K562 (cell line): ENCODE measurements around the gene ADORA2A. TPM values are rescaled to one million over a fixed set of nuclear protein-coding genes. Genes with fewer than 3 reads are reported as not detected.

ENCODE experiments used
- ATAC-seq: fragments of 200-7000 bp; cut with Tn5 transposase; 3 replicates; pipeline ENCODE4 v1.9.1; 2020; ENCODE audit warnings: moderate library complexity
- BruUV-seq: library from RNA; stranded (reverse); fragments of 400-500 nt; replicated peaks from 2 replicates; lab custom pipeline; 2021; lab: Mats Ljungman, UMichigan
- CTCF ChIA-PET: fragments of 300-600 bp; formaldehyde crosslinking; extraction: SDS; loops from one replicate; lab custom pipeline; 2021; ENCODE audit warnings: low intra/inter-chr PET ratio; lab: Yijun Ruan, JAX
- POLR2A ChIA-PET: fragments of 300-600, 350-650 bp; sonication (Branson Sonifier 250); formaldehyde crosslinking; extraction: SDS; loops from one replicate; lab custom pipeline; 2021; ENCODE audit warnings: antibody characterized with exemption, inconsistent platforms; lab: Yijun Ruan, JAX
- DNase-seq, 4 experiments: peaks; one replicate each; pipeline versions ENCODE4 v3.0.0 to v3.0.0-alpha.2; 2011 to 2018; ENCODE audit warnings: low spot score in 3 of 4, mixed read lengths in 3 of 4; ENCODE audit errors: extremely low read depth in 1 of 4
- FAIRE-seq: peaks from 2 replicates; lab custom pipeline; 2011; peaks lifted over from hg19 to GRCh38; lab: Jason Lieb, UNC
- H2AFZ ChIP-seq: 2 replicates; pipeline ENCODE4 v1.6.0; 2011; ENCODE audit warnings: low read depth, low read length, control low read depth, inconsistent platforms
- H3K27ac ChIP-seq: fragments of 200-600 bp; 3 replicates; pipeline ENCODE4 v1.8.0; 2011; ENCODE audit warnings: low read depth, mild to moderate bottlenecking, control low read depth, inconsistent platforms, low read length, moderate library complexity, mixed read lengths; ENCODE audit errors: extremely low read depth
- H3K27me3 ChIP-seq, 2 experiments: fragments of 300-600 bp in 1 of 2; 2 replicates in 1 of 2; 3 replicates in 1 of 2; pipeline versions ENCODE4 v1.6.0 to v1.8.0; 2011; ENCODE audit warnings: inconsistent platforms in 2 of 2, low read length in 2 of 2, mild to moderate bottlenecking in 1 of 2, mixed read lengths in 1 of 2, moderate library complexity in 1 of 2; ENCODE audit not compliant: control insufficient read depth in 2 of 2, insufficient read depth in 2 of 2
- H3K36me3 ChIP-seq: fragments of 300-600 bp; 3 replicates; pipeline ENCODE4 v1.8.0; 2011; ENCODE audit warnings: mild to moderate bottlenecking, low read length, inconsistent platforms; ENCODE audit not compliant: control insufficient read depth, insufficient read depth
- H3K4me1 ChIP-seq, 2 experiments: fragments of 200-600 bp in 1 of 2; replicated peaks in 1 of 2; 2 replicates in 1 of 2; 3 replicates in 1 of 2; pipeline versions ENCODE4 v1.5.1 to v1.8.0; 2011; ENCODE audit warnings: inconsistent platforms in 2 of 2, low read length in 2 of 2, mild to moderate bottlenecking in 1 of 2, mixed read lengths in 1 of 2, moderate library complexity in 1 of 2; ENCODE audit not compliant: control insufficient read depth in 2 of 2, insufficient read depth in 2 of 2
- H3K4me2 ChIP-seq: 2 replicates; pipeline ENCODE4 v1.6.1; 2011; ENCODE audit warnings: low read length, control low read depth, inconsistent platforms, mixed read lengths; ENCODE audit not compliant: insufficient read depth
- H3K4me3 ChIP-seq: fragments of 200-600 bp; sonication (generic), shearing (Covaris generic); 2 replicates; pipeline ENCODE4 v1.5.1; 2016; ENCODE audit warnings: control low read depth, inconsistent platforms
- H3K79me2 ChIP-seq: fragments of 200-600 bp; 3 replicates; pipeline ENCODE4 v1.8.0; 2011; ENCODE audit warnings: low read length, inconsistent platforms; ENCODE audit not compliant: control insufficient read depth, insufficient read depth
- H3K9ac ChIP-seq, 2 experiments: 2 replicates each; pipeline versions ENCODE4 v1.6.0 to v1.6.1; 2011; ENCODE audit warnings: low read depth in 2 of 2, low read length in 2 of 2, control low read depth in 1 of 2, inconsistent platforms in 1 of 2, mild to moderate bottlenecking in 1 of 2, mixed read lengths in 1 of 2; ENCODE audit not compliant: insufficient read depth in 1 of 2
- H3K9me1 ChIP-seq: one replicate; pipeline ENCODE4 v1.6.0; 2011; ENCODE audit warnings: inconsistent platforms, mild to moderate bottlenecking, low read length, moderate library complexity; ENCODE audit not compliant: control insufficient read depth, insufficient read depth
- H3K9me3 ChIP-seq: replicated peaks from 2 replicates; pipeline ENCODE4 v1.5.1; 2011; ENCODE audit warnings: low read depth, low read length, inconsistent platforms; ENCODE audit not compliant: control insufficient read depth, insufficient read depth
- H4K20me1 ChIP-seq: replicated peaks from 2 replicates; pipeline ENCODE4 v1.6.1; 2011; ENCODE audit warnings: low read length, inconsistent platforms, mixed read lengths; ENCODE audit not compliant: control insufficient read depth, insufficient read depth
- BHLHE40 ChIP-seq: IDR thresholded peaks from 2 replicates; pipeline ENCODE4 v1.6.1; 2011; ENCODE audit warnings: low read length, improper control_type of control experiment
- CHCHD3 ChIP-seq: fragments of 250-450 bp; sonication (Bioruptor Pico); IDR thresholded peaks from 2 replicates; pipeline ENCODE4 v2.1.2; 2022; ENCODE audit warnings: mild to moderate bottlenecking
- HMG20A ChIP-seq: fragments of 450-650 bp; formaldehyde crosslinking; conservative IDR thresholded peaks from 2 replicates; pipeline ENCODE4 v1.4.0; 2020; ENCODE audit warnings: mild to moderate bottlenecking, mixed read lengths
- IFI16 ChIP-seq: fragments of 250-450 bp; sonication (Bioruptor Pico); IDR thresholded peaks from 2 replicates; pipeline ENCODE4 v2.1.2; 2022; ENCODE audit warnings: mild to moderate bottlenecking, inconsistent platforms
- RFX7 ChIP-seq: fragments of 250-450 bp; sonication (Bioruptor Pico); IDR thresholded peaks from 2 replicates; pipeline ENCODE4 v1.5.1; 2021; ENCODE audit warnings: mild to moderate bottlenecking
- RNF2 ChIP-seq: sonication (generic); IDR thresholded peaks from 2 replicates; pipeline ENCODE4 v1.6.1; 2016
- SREBF1 ChIP-seq: fragments of 150-350 bp; IDR thresholded peaks from 2 replicates; pipeline ENCODE4 v1.6.1; 2014; ENCODE audit warnings: antibody characterized with exemption, low read depth, low read length, borderline replicate concordance
- XRCC3 ChIP-seq: fragments of 450-650 bp; IDR thresholded peaks from 2 replicates; pipeline ENCODE4 v1.6.1; 2017; ENCODE audit warnings: mild to moderate bottlenecking, moderate library complexity
- ZFP30 ChIP-seq: fragments of 250-450 bp; sonication (Bioruptor Pico); IDR thresholded peaks from 2 replicates; pipeline ENCODE4 v1.8.0; 2022; ENCODE audit warnings: moderate library complexity, mild to moderate bottlenecking, inconsistent platforms, borderline replicate concordance
- ZNF133 ChIP-seq: fragments of 250-450 bp; sonication (Bioruptor Pico); IDR thresholded peaks from 2 replicates; pipeline ENCODE4 v1.4.0; 2020; ENCODE audit warnings: mild to moderate bottlenecking
- WGBS: fragments of 100-300 bp; shearing (Covaris generic); methylation state at CpG from one replicate; pipeline ENCODE4 v1.1.6; 2016; ENCODE audit warnings: low coverage, mixed read lengths; ENCODE audit not compliant: insufficient coverage; ENCODE audit errors: missing lambda C conversion rate; 5-methylcytosine and 5-hydroxymethylcytosine counted together
- in situ Hi-C: fragments of 300-500 bp; cut with MboI; formaldehyde crosslinking; loops from 4 replicates; pipeline ENCODE4 v1.15.0; 2018; ENCODE audit warnings: inconsistent platforms, mixed read lengths
- intact Hi-C: fragments of 100-400 bp; cut with micrococcal nuclease; formaldehyde crosslinking; loops from 2 replicates; pipeline ENCODE4 v1.14.2; 2022
- polyA plus RNA-seq, 8 experiments: library from polyadenylated mRNA; depleted of rRNA in 4 of 8; stranded (reverse) in 5 of 8; unstranded in 3 of 8; fragments of >200 nt; fragmentation: Nextera tagmentation in 2 of 8; fragmentation: Illumina TruSeq in 1 of 8; extraction: Ambion mirVana in 2 of 8; extraction: Trizol in 1 of 8; gene quantifications; 2 replicates each; pipeline versions ENCODE4 v1.2.1 to v1.2.3, GENCODE V29; 2011 to 2014; ENCODE audit warnings: inconsistent platforms in 1 of 8, missing spikeins in 1 of 8
- total RNA-seq, 7 experiments: library from RNA; depleted of rRNA in 6 of 7; stranded (reverse); fragments of >200 nt in 6 of 7; fragmentation: Illumina TruSeq in 2 of 7; extraction: Trizol in 2 of 7; gene quantifications; 2 replicates each; pipeline versions ENCODE4 v1.2.1 to v1.2.3, GENCODE V29; 2011 to 2021; ENCODE audit warnings: low replicate concordance in 1 of 7

ADORA2A gene
- total and polyA plus RNA-seq, 9 of the 15 experiments (the other 6 are each of a cell fraction or from before 2014, with no cell fraction given) = 0.15 to 2.1 (median 0.66) TPM; not detected in 2

GRCh38 chr22:24482998-24483397, 55.6 kb downstream of the ADORA2A start:
- ChIA-PET POLR2A (interaction anchor here (1.4 to 1.6 kb wide), 2 partner anchors 14 to 72 kb away, joined by 3 to 5 read pairs; partner anchors contain the start of gene GUCD1), CTCF (no interaction called here)
- H3K9me1 ChIP-seq = no peaks in the 10 kb centered on the region
- no peak for TF ChIP-seq IFI16 (CRISPR knock-in tag)
- no peak for TF ChIP-seq BHLHE40
- TF ChIP-seq ZNF133 (CRISPR knock-in tag) = no peak
- TF ChIP-seq ZFP30 (CRISPR knock-in tag) = no peak
- TF ChIP-seq SREBF1 = no peak
- no peak for TF ChIP-seq CHCHD3 (CRISPR knock-in tag)
- TF ChIP-seq HMG20A (CRISPR knock-in tag) = no peak
- TF ChIP-seq RFX7 (CRISPR knock-in tag) = no peak
- no peak for TF ChIP-seq XRCC3
- TF ChIP-seq RNF2 = no peak
- no peak overlapping the region for H3K4me2 ChIP-seq
- H3K36me3 ChIP-seq = no peaks in the 10 kb centered on the region
- H2AFZ ChIP-seq = 0 out of 2 replicates have a peak overlapping the region, but pooled peaks have one; percentile 35
- intact Hi-C loops = no loop called here
- no TSS peak for BruUV-seq
- no peak for ATAC-seq
- H3K27ac ChIP-seq = no peak overlapping the region
- DNase-seq = no peak
- no peaks in the 10 kb centered on the region; a peak in 2 of 5 replicates for H3K4me1 ChIP-seq
- 0% methylated on average over 2 of the region's 2 CpGs for WGBS
- H3K4me3 ChIP-seq = no peak overlapping the region
- in situ Hi-C loops = no loop called here
- H3K79me2 ChIP-seq = no peaks in the 10 kb centered on the region
- H3K9me3 ChIP-seq = no peaks in the 10 kb centered on the region
- no peaks in the 10 kb centered on the region for H4K20me1 ChIP-seq
- H3K9ac ChIP-seq = no peak overlapping the region
- no peaks in the 10 kb centered on the region for H3K27me3 ChIP-seq
- no peak for FAIRE-seq
